Coronary artery (tissue), 2 donors: ENCODE results near the gene RANBP3.

Source experiments
- DNase-seq: peaks from one replicate; pipeline ENCODE4 v3.0.0-alpha.2; 2017; ENCODE audit warnings: low spot score
- H3K27ac ChIP-seq, 2 donors: fragments of 200-600 bp; sonication (generic); one replicate each; pipeline ENCODE4 v1.5.1; 2016 to 2019
- H3K4me3 ChIP-seq: fragments of 200-600 bp; sonication (generic); 2 replicates; pipeline ENCODE4 v1.5.1; 2016; ENCODE audit warnings: mild to moderate bottlenecking, moderate library complexity
- CTCF ChIP-seq: fragments of 200-600 bp; sonication (generic); IDR thresholded peaks from one replicate; pipeline ENCODE4 v1.5.1; 2019; ENCODE audit warnings: antibody characterized with exemption

The RANBP3 gene

DNA sequence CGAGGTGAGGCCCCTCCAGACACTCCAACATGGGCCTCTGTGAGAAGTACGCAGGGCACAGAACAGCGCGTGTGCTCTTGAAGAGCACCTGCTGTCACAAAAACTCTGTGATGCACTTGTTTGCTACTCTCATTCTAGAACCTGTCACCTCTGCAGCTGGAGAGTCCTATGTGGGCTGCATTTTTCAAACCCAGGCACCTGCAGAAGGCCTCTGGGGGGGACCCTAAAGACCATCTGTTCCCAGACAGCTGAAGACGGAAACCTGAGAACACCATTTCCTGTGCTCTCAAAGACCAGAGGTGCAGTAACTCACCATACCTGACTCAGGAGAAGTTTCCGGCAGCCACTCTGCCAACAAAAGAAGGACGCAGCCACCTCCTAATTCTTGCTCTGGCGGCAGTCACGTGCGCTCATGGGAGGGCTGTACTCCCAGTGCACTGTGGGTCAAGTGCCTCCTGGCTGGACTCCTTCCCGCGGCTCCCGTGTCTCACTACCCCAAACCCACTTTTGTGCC lies 28.1 kb downstream of the RANBP3 start:
- no peak overlapping the region for H3K4me3 ChIP-seq
- TF ChIP-seq CTCF: no peak
- H3K27ac ChIP-seq: no peak overlapping the region
- DNase-seq: no peak

- no peak for TF ChIP-seq CTCF
- DNase-seq: no peak
- H3K4me3 ChIP-seq: no peak overlapping the region
- no peak overlapping the region for H3K27ac ChIP-seq
These were observed 29.0 kb downstream of the RANBP3 start for GRCh38 chr19:5948752-5949564.

DNA sequence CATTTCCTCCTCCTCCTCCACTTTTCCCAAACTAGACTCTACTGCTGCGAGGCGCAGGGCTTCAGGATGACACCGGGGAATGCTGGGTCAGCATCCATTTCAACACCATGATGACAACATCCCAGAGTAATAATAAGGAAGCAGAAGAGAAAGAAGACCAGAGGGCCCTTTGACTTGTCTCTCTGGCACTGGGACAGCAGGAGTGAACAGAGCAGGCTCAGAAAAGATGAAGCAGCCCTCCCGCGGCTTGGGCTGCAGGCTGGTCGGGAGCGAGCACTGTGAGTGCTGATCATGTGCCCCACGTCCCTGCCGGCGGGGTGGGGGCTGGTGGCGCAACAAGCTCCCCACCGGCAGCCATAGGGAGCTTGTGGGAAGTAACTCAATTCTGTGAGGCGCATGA lies 30.5 kb downstream of the RANBP3 start:
- DNase-seq: no peak
- Histone ChIP-seq H3K4me3 (no peak overlapping the region), H3K27ac (peak overlapping the region in 1 of 2 donors; percentile 35)
- no peak for TF ChIP-seq CTCF

DNA sequence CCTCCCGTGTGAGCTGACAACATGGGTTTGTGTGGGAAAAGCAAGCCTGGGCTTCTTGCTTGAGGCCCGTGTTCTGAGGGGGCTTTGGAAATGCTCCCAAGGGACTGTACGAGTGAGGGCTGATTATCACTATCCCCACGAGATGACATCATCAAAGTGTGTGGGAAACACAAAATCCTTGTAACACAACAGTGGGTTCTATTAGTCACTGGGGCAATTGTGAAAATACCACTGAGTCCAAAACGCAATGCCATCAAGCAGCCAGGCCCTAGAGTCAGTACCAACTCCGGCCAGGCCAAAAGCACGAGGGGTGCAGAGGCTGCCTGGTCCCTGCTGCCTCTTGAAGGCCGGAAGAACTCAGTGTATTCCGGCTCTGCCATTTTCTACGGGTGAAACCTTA lies 34.3 kb downstream of the RANBP3 start:
- Histone ChIP-seq H3K27ac (peak overlapping the region in 1 of 2 donors; percentile 8), H3K4me3 (no peak overlapping the region)
- no peak for TF ChIP-seq CTCF
- DNase-seq: no peak

GRCh38 chr19:5943045-5943444 lies 34.9 kb downstream of the RANBP3 start:
- H3K4me3 ChIP-seq: no peak overlapping the region
- no peak overlapping the region for H3K27ac ChIP-seq
- no peak for DNase-seq
- TF ChIP-seq CTCF: no peak

- Histone ChIP-seq H3K27ac (no peak overlapping the region), H3K4me3 (no peak overlapping the region)
- DNase-seq: no peak
- TF ChIP-seq CTCF: no peak
These were observed 36.3 kb downstream of the RANBP3 start for GRCh38 chr19:5941673-5942072.
